GM19035 (cell line): ENCODE data around the gene GCDH.
A peak's percentile ranks its signal among the peaks of the same experiment; 100 is the strongest.
"Not testable (repeated sequence)": the region's sequence is repeated elsewhere in the genome, so short reads cannot be mapped to it uniquely, and the experiment has no call there.

ENCODE experiments used
- ATAC-seq: cut with Tn5 transposase; IDR thresholded peaks from one replicate; pipeline ENCODE4 v1.9.1; 2021; ENCODE audit not compliant: unreplicated experiment

The GCDH gene

GRCh38 chr19:12890787-12891552 is at the start of gene GCDH:
Gene GCDH (plus strand): TSS chr19:12891160. CDS start chr19:12891305, 145 bp downstream.
- peak; percentile 91 for ATAC-seq

- ATAC-seq = no peak
Observed at GRCh38 chr19:12842511-12842910, 48.4 kb upstream of the GCDH start.

GRCh38 chr19:12843328-12843727 is 47.6 kb upstream of the GCDH start:
- no peak for ATAC-seq

- ATAC-seq = no peak
Observed at GRCh38 chr19:12843999-12844732, 46.8 kb upstream of the GCDH start.

- ATAC-seq = not testable (repeated sequence)
Observed at GRCh38 chr19:12846613-12847012, 44.3 kb upstream of the GCDH start.

- no peak for ATAC-seq
Observed at GRCh38 chr19:12847159-12848139, 43.5 kb upstream of the GCDH start.

GRCh38 chr19:12856653-12857052 is 34.3 kb upstream of the GCDH start:
- no peak for ATAC-seq

GRCh38 chr19:12858041-12858928 is 32.7 kb upstream of the GCDH start:
- no peak for ATAC-seq

- ATAC-seq = no peak
Observed at GRCh38 chr19:12859546-12859945, 31.4 kb upstream of the GCDH start.

GRCh38 chr19:12864143-12864542 is 26.8 kb upstream of the GCDH start:
- ATAC-seq = no peak

GRCh38 chr19:12864721-12865715 is 25.9 kb upstream of the GCDH start:
- ATAC-seq = no peak

- no peak for ATAC-seq
Observed at GRCh38 chr19:12865746-12866415, 25.1 kb upstream of the GCDH start.

GRCh38 chr19:12866416-12867119 is 24.4 kb upstream of the GCDH start:
- no peak for ATAC-seq

- ATAC-seq = peak; percentile 59
Observed at GRCh38 chr19:12867120-12868099, 23.6 kb upstream of the GCDH start.

- no peak for ATAC-seq
Observed at GRCh38 chr19:12868540-12869112, 22.3 kb upstream of the GCDH start.

GRCh38 chr19:12871681-12872080 is 19.3 kb upstream of the GCDH start:
- no peak for ATAC-seq
